ENCODE measurements around the gene JAKMIP1.

GRCh38 chr4:6230827-6231662 is 30.7 kb upstream of the JAKMIP1 start:
- no peak for TF ChIP-seq POLR2A (IDR thresholded peaks at IDR 0.05; ENCODE audit: borderline replicate concordance, extremely low read depth, insufficient read depth, insufficient read length)
- TF ChIP-seq CTCF (IDR thresholded peaks at IDR 0.05 in 2 of 3, conservative IDR thresholded peaks at IDR 0.05 in 1 of 3; ENCODE audit: borderline replicate concordance in 1 of 3, insufficient read depth in 1 of 3, low read depth in 2 of 3, low read length in 2 of 3): no peak
- no peak for TF ChIP-seq EZH2 (IDR thresholded peaks at IDR 0.05)
- no peak for TF ChIP-seq FOSL1 (IDR thresholded peaks at IDR 0.05; ENCODE audit: low read depth)
- TF ChIP-seq, protein P1, sequence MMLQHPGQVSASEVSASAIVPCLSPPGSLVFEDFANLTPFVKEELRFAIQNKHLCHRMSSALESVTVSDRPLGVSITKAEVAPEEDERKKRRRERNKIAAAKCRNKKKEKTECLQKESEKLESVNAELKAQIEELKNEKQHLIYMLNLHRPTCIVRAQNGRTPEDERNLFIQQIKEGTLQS (IDR thresholded peaks at IDR 0.05): no peak
- TF ChIP-seq SIN3A (IDR thresholded peaks at IDR 0.05; ENCODE audit: low read depth): no peak
- TF ChIP-seq SRF (IDR thresholded peaks at IDR 0.05; ENCODE audit: low read depth): no peak
- no peak for TF ChIP-seq ELF1 (IDR thresholded peaks at IDR 0.05; ENCODE audit: borderline replicate concordance, low read depth)
- no peak for TF ChIP-seq RAD21 (IDR thresholded peaks at IDR 0.05; ENCODE audit: low read depth)
